Suprapubic skin (tissue), 4 donors: ENCODE measurements around the gene STARD13. TPM values are rescaled to one million over a fixed set of nuclear protein-coding genes. Genes with fewer than 3 reads are reported as not detected.
A peak's percentile ranks its signal among the peaks of the same experiment; 100 is the strongest.

ENCODE experiments used
- DNase-seq, 2 donors: peaks; one replicate each; pipeline ENCODE4 v3.0.0-alpha.2; 2019; ENCODE audit warnings: low spot score in 2 of 2
- H3K27ac ChIP-seq: fragments of 200-600 bp; sonication (generic); one replicate; pipeline ENCODE4 v1.5.1; 2019
- H3K27me3 ChIP-seq: fragments of 200-600 bp; sonication (generic); one replicate; pipeline ENCODE4 v1.5.1; 2019
- H3K36me3 ChIP-seq: fragments of 200-600 bp; sonication (generic); one replicate; pipeline ENCODE4 v1.5.1; 2019
- H3K4me1 ChIP-seq: fragments of 200-600 bp; sonication (generic); one replicate; pipeline ENCODE4 v1.5.1; 2019
- H3K4me3 ChIP-seq: fragments of 200-600 bp; sonication (generic); one replicate; pipeline ENCODE4 v1.5.1; 2019; ENCODE audit warnings: mild to moderate bottlenecking
- H3K9me3 ChIP-seq: fragments of 200-600 bp; sonication (generic); one replicate; pipeline ENCODE4 v1.5.1; 2019
- CTCF ChIP-seq, 2 donors: fragments of 200-600 bp in 1 of 2; fragments of 450-650 bp in 1 of 2; sonication (generic) in 1 of 2; IDR thresholded peaks; one replicate each; pipeline ENCODE4 v1.5.1; 2016 to 2019; ENCODE audit warnings: antibody characterized with exemption in 2 of 2, mild to moderate bottlenecking in 1 of 2, moderate library complexity in 1 of 2
- EP300 ChIP-seq: sonication (generic); formaldehyde crosslinking; IDR thresholded peaks from one replicate; pipeline ENCODE4 v1.6.1; 2017; ENCODE audit warnings: antibody characterized with exemption
- POLR2A ChIP-seq, 2 donors: fragments of 450-650 bp; IDR thresholded peaks; one replicate each; pipeline ENCODE4 v1.6.1; 2017; ENCODE audit warnings: antibody characterized with exemption in 2 of 2, mild to moderate bottlenecking in 2 of 2, moderate library complexity in 2 of 2
- POLR2AphosphoS5 ChIP-seq, 3 donors: sonication (generic); formaldehyde crosslinking; IDR thresholded peaks; one replicate each; pipeline ENCODE4 v1.6.1; 2017; ENCODE audit warnings: antibody characterized with exemption in 3 of 3
- WGBS: methylation state at CpG from one replicate; pipeline ENCODE4 v1.1.5; 2018; 5-methylcytosine and 5-hydroxymethylcytosine counted together
- total RNA-seq, 4 donors: library from RNA; depleted of rRNA; stranded (reverse); fragments of >200 nt; gene quantifications; one replicate each; pipeline ENCODE4 v1.1.0, GENCODE V29; 2016

The STARD13 gene
- total RNA-seq, 4 donors from 2014 or later: 7.9 to 31.4 (median 15.9) TPM

GRCh38 chr13:33205224-33205623 lies 80.3 kb downstream of the STARD13 start:
- Histone ChIP-seq H3K27ac (peak overlapping the region; percentile 75), H3K9me3 (no peaks in the 10 kb centered on the region), H3K27me3 (no peaks in the 10 kb centered on the region), H3K36me3 (no peaks in the 10 kb centered on the region), H3K4me1 (peaks cover 53% of the 10 kb centered on the region), H3K4me3 (peak overlapping the region; percentile 37)
- WGBS: 63% methylated on average over 4 of the region's 4 CpGs
- no peak for DNase-seq
- TF ChIP-seq POLR2AphosphoS5 (IDR thresholded peaks at IDR 0.05) (no peak), POLR2A (IDR thresholded peaks at IDR 0.05) (no peak), CTCF (IDR thresholded peaks at IDR 0.05) (no peak), EP300 (no peak)

- 43% methylated on average over 12 of the region's 12 CpGs for WGBS
- Histone ChIP-seq H3K4me1 (peaks cover 53% of the 10 kb centered on the region), H3K9me3 (no peaks in the 10 kb centered on the region), H3K27me3 (no peaks in the 10 kb centered on the region), H3K27ac (peak overlapping the region; percentile 75), H3K4me3 (peak overlapping the region; percentile 37), H3K36me3 (no peaks in the 10 kb centered on the region)
- DNase-seq: peak; percentile 83 to 86
- TF ChIP-seq EP300 (no peak), CTCF (IDR thresholded peaks at IDR 0.05) (no peak), POLR2A (IDR thresholded peaks at IDR 0.05) (no peak), POLR2AphosphoS5 (IDR thresholded peaks at IDR 0.05) (peak in 2 of 3 donors; percentile 34 to 56)
Observed at GRCh38 chr13:33204130-33204927, 81.2 kb downstream of the STARD13 start.

- WGBS: 80% methylated on average over 8 of the region's 8 CpGs
Observed at GRCh38 chr13:33202644-33203169, 82.8 kb downstream of the STARD13 start.

GRCh38 chr13:33201659-33202058 lies 83.9 kb downstream of the STARD13 start:
- Histone ChIP-seq H3K4me1 (peaks cover 31% of the 10 kb centered on the region), H3K27me3 (no peaks in the 10 kb centered on the region), H3K9me3 (no peaks in the 10 kb centered on the region), H3K27ac (no peak overlapping the region), H3K4me3 (no peak overlapping the region), H3K36me3 (no peaks in the 10 kb centered on the region)
- no peak for TF ChIP-seq CTCF (IDR thresholded peaks at IDR 0.05)
- no peak for TF ChIP-seq EP300
- TF ChIP-seq POLR2AphosphoS5 (IDR thresholded peaks at IDR 0.05): no peak
- TF ChIP-seq POLR2A (IDR thresholded peaks at IDR 0.05): no peak
- no peak for DNase-seq
- WGBS: 55% methylated on average over 1 of the region's 1 CpG

More at GRCh38 chr13:33202644-33203169, 82.8 kb downstream of the STARD13 start:
- no peak overlapping the region for H3K4me3 ChIP-seq
- no peaks in the 10 kb centered on the region for H3K27me3 ChIP-seq
- H3K27ac ChIP-seq: no peak overlapping the region
- TF ChIP-seq POLR2AphosphoS5 (IDR thresholded peaks at IDR 0.05) (no peak), CTCF (IDR thresholded peaks at IDR 0.05) (no peak), POLR2A (IDR thresholded peaks at IDR 0.05) (no peak), EP300 (no peak)
- peaks cover 42% of the 10 kb centered on the region for H3K4me1 ChIP-seq
- H3K9me3 ChIP-seq: no peaks in the 10 kb centered on the region
- DNase-seq: no peak
- no peaks in the 10 kb centered on the region for H3K36me3 ChIP-seq

- Histone ChIP-seq H3K4me3 (no peak overlapping the region), H3K27me3 (no peaks in the 10 kb centered on the region), H3K36me3 (no peaks in the 10 kb centered on the region), H3K9me3 (no peaks in the 10 kb centered on the region), H3K4me1 (peaks cover 8% of the 10 kb centered on the region), H3K27ac (no peak overlapping the region)
- no peak for DNase-seq
- TF ChIP-seq POLR2A (IDR thresholded peaks at IDR 0.05) (no peak), EP300 (no peak), POLR2AphosphoS5 (IDR thresholded peaks at IDR 0.05) (no peak), CTCF (IDR thresholded peaks at IDR 0.05) (no peak)
- WGBS: 88% methylated on average over 2 of the region's 2 CpGs
Observed at GRCh38 chr13:33199289-33199850, 86.2 kb downstream of the STARD13 start.
